Adrenal gland (tissue), 12 donors: ENCODE results near the gene VAC14. TPM values are rescaled to one million over a fixed set of nuclear protein-coding genes. Genes with fewer than 3 reads are reported as not detected.

Experiments used
- DNase-seq, 7 donors: peaks; one replicate each; pipeline ENCODE4 v3.0.0-alpha.2; 2019 to 2020
- H3K27ac ChIP-seq, 5 donors: fragments of 200-600 bp; sonication (generic) in 4 of 5; 1 replicate in 3 of 5; 2 replicates in 2 of 5; pipeline versions ENCODE4 v1.5.1 to v1.8.0; 2016 to 2020; ENCODE audit warnings: mild to moderate bottlenecking in 1 of 5
- H3K27me3 ChIP-seq: fragments of 200-600 bp; 2 replicates; pipeline ENCODE4 v1.8.0; 2021
- H3K36me3 ChIP-seq, 2 donors: fragments of 200-600 bp; replicated peaks in 1 of 2; 1 replicate in 1 of 2; 2 replicates in 1 of 2; pipeline versions ENCODE4 v1.5.1 to v1.8.0; 2018 to 2022
- H3K4me1 ChIP-seq, 2 donors: fragments of 200-600 bp; replicated peaks in 1 of 2; 1 replicate in 1 of 2; 2 replicates in 1 of 2; pipeline versions ENCODE4 v1.5.1 to v1.8.0; 2018 to 2021
- H3K4me3 ChIP-seq, 4 donors: fragments of 200-600 bp; sonication (generic) in 3 of 4; one replicate each; pipeline ENCODE4 v1.5.1; 2016 to 2018
- H3K9me3 ChIP-seq, 3 donors: fragments of 200-600 bp; sonication (generic) in 1 of 3; replicated peaks in 1 of 3; 1 replicate in 2 of 3; 2 replicates in 1 of 3; pipeline versions ENCODE4 v1.5.1 to v1.8.0; 2016 to 2021
- CTCF ChIP-seq, 6 experiments: fragments of 450-650 bp in 4 of 6; fragments of 200-600 bp in 2 of 6; sonication (generic) in 1 of 6; IDR thresholded peaks; 1 replicate in 5 of 6; 2 replicates in 1 of 6; pipeline versions ENCODE4 v1.5.1 to v1.8.0; 2016 to 2021; ENCODE audit warnings: antibody characterized with exemption in 6 of 6, mild to moderate bottlenecking in 2 of 6, moderate library complexity in 1 of 6
- POLR2A ChIP-seq, 2 donors: fragments of 450-650 bp; IDR thresholded peaks; one replicate each; pipeline ENCODE4 v1.6.1; 2017; ENCODE audit warnings: antibody characterized with exemption in 2 of 2, mild to moderate bottlenecking in 2 of 2, moderate library complexity in 1 of 2
- WGBS, 4 donors: extraction: QIAGEN DNeasy Blood & Tissue Kit in 2 of 4; methylation state at CpG; one replicate each; pipeline versions ENCODE4 v1.1.5 to v1.1.7; 2013 to 2017; 5-methylcytosine and 5-hydroxymethylcytosine counted together
- intact Hi-C, 2 donors: fragments of 100-400 bp; cut with DNase I; formaldehyde crosslinking; loops; one replicate each; pipeline versions ENCODE4 v1.14.1 to v1.15.0; 2022 to 2023
- polyA plus RNA-seq, 3 donors: library from polyadenylated mRNA; stranded (reverse); fragments of 200-250 nt in 2 of 3; fragments of 350-450 nt in 1 of 3; fragmentation: Illumina TruSeq in 1 of 3; extraction: RNeasy Lipid Tissue Mini Kit (QIAGEN cat#74804) in 1 of 3; gene quantifications; one replicate each; pipeline ENCODE4 v1.2.3, GENCODE V29; 2013 to 2014
- total RNA-seq, 9 donors: library from RNA; depleted of rRNA in 4 of 9; stranded (reverse); fragments of >200 nt in 4 of 9; fragments of 120-200 nt in 1 of 9; fragmentation: NEBNext Ultra II Directional in 1 of 9; extraction: Animal tissue kit (Norgen Biotek cat#: 25700) in 1 of 9; gene quantifications; one replicate each; pipeline versions ENCODE4 v1.1.0 to v1.2.4, GENCODE V29; 2013 to 2023
- donor health status: healthy with polysubstance abuse.
- donor health status: Bipolar disorder and iron deficiency.
- donor health status: DM: yes; HTN: yes; CAD: no.
- donor health status: DM: no; HTN: no; CAD: no.
- donor health status: DM: no; HTN: no; CAD: no.
- donor health status: DM: yes; HTN: yes; CAD: no.

VAC14 gene
- total and polyA plus RNA-seq, 12 donors, result 24.6 to 74.8 (median 50.1) TPM

- H3K4me3 ChIP-seq, result no peak overlapping the region
- DNase-seq, result peak in 2 of 7 donors; percentile 55 to 62
- peaks cover 35 to 57% of the 10 kb centered on the region in 2 donors for H3K4me1 ChIP-seq
- 71 to 83% (median 75%) methylated on average over 3 to 4 of the region's 4 CpGs for WGBS, 4 donors
- no peak for TF ChIP-seq CTCF (IDR thresholded peaks at IDR 0.05)
- TF ChIP-seq POLR2A (IDR thresholded peaks at IDR 0.05), result no peak
- H3K36me3 ChIP-seq, result peaks cover 0 to 6% of the 10 kb centered on the region in 2 donors
- H3K27me3 ChIP-seq, result no peaks in the 10 kb centered on the region
- no peaks in the 10 kb centered on the region for H3K9me3 ChIP-seq
- peak overlapping the region in 3 of 5 donors; percentile 70 to 96 (median 92) for H3K27ac ChIP-seq
- intact Hi-C loops, result loop anchor here (5.0 kb wide), 2 partner anchors 42 to 47 kb away; no protein-coding TSS in a partner anchor
Observed at GRCh38 chr16:70694868-70695218, 106.1 kb downstream of the VAC14 start.

DNA sequence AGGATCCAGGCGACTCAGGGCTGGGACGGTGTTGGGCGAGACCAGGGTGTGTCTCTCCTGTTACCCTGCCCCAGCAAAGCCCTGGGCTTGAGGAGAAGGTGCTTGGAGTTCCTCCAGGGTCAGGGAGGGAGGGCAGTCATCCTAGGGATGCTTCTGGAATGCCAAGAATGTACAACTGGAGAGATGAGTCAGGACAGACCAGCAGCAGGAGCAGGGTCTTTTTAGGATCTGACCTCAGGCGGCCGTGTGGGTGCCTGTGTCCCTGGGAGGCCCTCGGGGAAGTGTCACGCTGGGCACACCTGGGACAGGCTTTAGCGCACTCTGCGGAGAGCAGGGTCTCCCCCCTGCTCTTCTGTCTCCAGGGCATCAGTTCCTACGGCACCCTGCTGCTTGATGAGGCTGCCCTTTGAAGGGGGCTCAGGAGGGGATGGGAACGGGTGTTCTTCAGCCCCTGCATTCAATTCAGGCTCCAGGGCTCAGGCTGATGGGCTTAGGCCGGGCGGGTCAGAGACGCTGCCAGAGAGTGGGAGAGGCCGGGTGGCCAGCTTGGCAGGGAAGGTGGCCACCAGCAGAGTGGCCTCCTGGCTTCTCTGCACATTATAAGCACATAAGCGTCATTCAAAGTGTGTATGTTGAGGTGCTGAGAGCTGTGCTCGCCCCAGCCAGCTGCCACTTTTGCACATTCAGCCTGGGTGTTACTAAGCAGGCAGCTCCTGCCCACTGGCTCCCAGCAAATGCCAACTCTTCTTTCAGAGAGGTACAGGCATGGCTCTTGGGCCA is 106.7 kb downstream of the VAC14 start:
- Histone ChIP-seq H3K9me3 (no peaks in the 10 kb centered on the region), H3K4me3 (no peak overlapping the region), H3K27me3 (no peaks in the 10 kb centered on the region), H3K4me1 (peaks cover 35 to 57% of the 10 kb centered on the region in 2 donors), H3K27ac (peak overlapping the region in 4 of 5 donors; percentile 70 to 96 (median 87)), H3K36me3 (peaks cover 0 to 6% of the 10 kb centered on the region in 2 donors)
- 54 to 76% (median 69%) methylated on average over 5 to 17 of the region's 17 CpGs for WGBS, 4 donors
- TF ChIP-seq POLR2A (IDR thresholded peaks at IDR 0.05), result no peak
- no peak for TF ChIP-seq CTCF (IDR thresholded peaks at IDR 0.05)
- peak in 6 of 7 donors; percentile 67 to 86 (median 77) for DNase-seq
- intact Hi-C loops, result no loop called here

DNA sequence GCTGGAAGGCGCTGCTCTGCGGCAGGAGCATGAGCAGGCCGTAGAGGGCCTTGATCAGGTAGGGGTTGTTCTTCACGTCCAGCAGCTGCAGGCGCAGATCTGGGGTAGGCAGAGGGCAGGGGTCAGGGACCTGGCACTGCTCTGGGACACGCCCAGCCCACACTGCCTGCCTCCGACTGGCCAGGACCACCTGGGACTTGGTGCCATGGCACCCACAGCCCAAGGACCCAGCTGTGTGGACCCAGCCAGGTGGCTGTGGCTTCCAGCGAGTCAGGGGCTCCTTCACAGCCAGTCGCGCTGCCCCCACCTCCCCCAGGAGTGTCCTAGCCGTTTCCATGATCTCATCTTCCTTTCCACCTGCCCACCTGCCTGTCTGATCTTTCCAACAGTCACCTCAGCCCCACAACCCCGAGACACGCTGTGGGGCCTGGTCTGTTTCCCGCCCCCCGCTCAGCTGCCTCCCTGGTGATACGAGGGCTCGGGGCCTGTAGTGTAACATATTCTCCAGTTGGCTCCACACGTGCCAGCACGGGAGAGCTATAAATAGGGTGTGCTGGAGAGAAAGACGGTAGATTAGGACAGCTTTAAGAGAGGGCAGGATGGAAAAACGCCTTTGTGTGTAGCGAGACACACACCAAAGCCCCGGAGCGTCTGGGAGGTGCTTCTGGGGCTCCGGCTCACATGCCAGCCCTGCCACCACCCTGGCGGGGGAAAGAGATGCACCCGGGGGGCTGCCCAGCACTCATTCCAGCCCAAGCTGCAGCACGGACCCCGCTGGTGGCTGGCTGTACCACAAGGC is 107.9 kb downstream of the VAC14 start:
- H3K9me3 ChIP-seq, result no peaks in the 10 kb centered on the region
- intact Hi-C loops, result no loop called here
- peaks cover 0 to under 1% of the 10 kb centered on the region in 2 donors for H3K36me3 ChIP-seq
- TF ChIP-seq POLR2A (IDR thresholded peaks at IDR 0.05), result no peak
- no peak for TF ChIP-seq CTCF (IDR thresholded peaks at IDR 0.05)
- 79 to 92% (median 84%) methylated on average over 24 to 29 of the region's 29 CpGs for WGBS, 4 donors
- no peak for DNase-seq
- H3K27ac ChIP-seq, result peak overlapping the region in 4 of 5 donors; percentile 70 to 96 (median 87)
- H3K27me3 ChIP-seq, result no peaks in the 10 kb centered on the region
- H3K4me3 ChIP-seq, result no peak overlapping the region
- peaks cover 35 to 68% of the 10 kb centered on the region in 2 donors for H3K4me1 ChIP-seq
